H1 (cell line): ENCODE measurements around the gene WDR31. TPM values are rescaled to one million over a fixed set of nuclear protein-coding genes. Genes with fewer than 3 reads are reported as not detected.

ENCODE experiments used
- CEBPB ChIP-seq: IDR thresholded peaks from 2 replicates; pipeline ENCODE4 v1.6.1; 2012; ENCODE audit warnings: low read depth, low read length
- GTF2F1 ChIP-seq: IDR thresholded peaks from 2 replicates; pipeline ENCODE4 v1.6.1; 2012; ENCODE audit warnings: low read depth, low read length, improper control_type of control experiment, borderline replicate concordance
- TEAD4 ChIP-seq: IDR thresholded peaks from 2 replicates; pipeline ENCODE4 v1.6.1; 2012; ENCODE audit warnings: low read depth, low read length, inconsistent platforms, mixed read lengths
- polyA plus RNA-seq, 7 experiments: library from polyadenylated mRNA; depleted of rRNA in 3 of 7; stranded (reverse) in 5 of 7; unstranded in 2 of 7; fragments of >200 nt in 5 of 7; fragments of 200-250 nt in 2 of 7; gene quantifications; 1 replicate in 5 of 7; 2 replicates in 1 of 7; 4 replicates in 1 of 7; pipeline versions ENCODE4 v1.2.1 to v1.2.3, GENCODE V29; 2011 to 2013; ENCODE audit warnings: missing spikeins in 2 of 7, mixed read lengths in 2 of 7
- total RNA-seq: library from RNA; stranded (reverse); fragmentation: NEBNext Ultra II Directional; extraction: Animal tissue kit (Norgen Biotek cat#: 25700); gene quantifications from 2 replicates; pipeline ENCODE4 v1.2.1, GENCODE V29; 2021

WDR31 gene
- total and polyA plus RNA-seq, 2 of the 8 experiments (the other 6 are each of a cell fraction or from before 2014, with no cell fraction given): 0.27 to 0.28 TPM

DNA sequence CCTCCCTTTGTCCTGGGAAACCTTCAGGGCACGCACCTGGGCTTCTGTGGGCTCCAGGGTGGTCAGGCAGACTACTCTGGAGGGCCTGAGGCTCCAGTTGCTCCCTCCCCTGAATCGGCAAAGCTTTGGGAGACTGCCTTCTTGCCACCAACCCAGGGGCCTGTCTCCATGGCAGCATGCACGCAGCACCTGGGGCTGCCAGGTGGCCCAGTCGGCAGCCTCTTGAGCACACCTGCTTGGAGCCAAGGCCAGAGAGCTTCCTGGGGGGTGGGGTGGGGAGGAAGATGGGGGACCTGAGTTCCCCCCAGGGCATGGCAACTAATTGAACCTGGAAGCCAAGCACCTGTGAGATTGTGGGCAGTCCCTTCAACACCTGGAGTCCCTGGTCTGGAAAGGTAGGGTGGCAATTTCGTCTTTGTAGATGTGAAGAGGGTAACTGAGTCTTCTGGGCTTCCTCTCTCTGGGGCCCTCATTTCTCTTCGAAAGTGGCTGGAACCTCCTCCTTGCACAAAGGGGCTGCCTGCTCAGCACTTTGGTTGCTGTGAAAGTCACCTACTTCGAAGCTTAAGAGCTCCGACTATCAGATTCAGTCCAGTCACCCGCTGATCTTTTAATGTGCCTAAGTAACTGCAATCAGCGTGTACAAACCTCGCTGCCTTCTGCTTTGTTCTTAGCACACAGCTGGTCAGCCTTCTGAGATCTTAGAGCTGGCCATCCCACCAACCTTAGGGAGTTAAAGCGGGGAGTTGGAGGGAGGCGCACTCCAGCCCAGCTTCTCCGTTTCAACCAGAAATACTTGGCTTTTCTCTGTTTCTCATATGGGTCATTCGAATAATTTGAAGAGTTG, 40.9 kb downstream of the WDR31 start (continued):
- no peak for TF ChIP-seq CEBPB
- no peak for TF ChIP-seq TEAD4
- TF ChIP-seq GTF2F1: no peak
